Measurements from ENCODE around the gene DLEC1. TPM values are rescaled to one million over a fixed set of nuclear protein-coding genes. Genes with fewer than 3 reads are reported as not detected.
"Not testable (repeated sequence)": the region's sequence is repeated elsewhere in the genome, so short reads cannot be mapped to it uniquely, and the experiment has no call there.

Gene DLEC1
- total RNA-seq, 1 donor from 2014 or later = not detected

GRCh38 chr3:38083871-38084333 lies 44.9 kb downstream of the DLEC1 start:
- no peak for DNase-seq (ENCODE audit: low read depth)
- no peak overlapping the region for H3K4me3 ChIP-seq (ENCODE audit: low read depth, low read length)
- TF ChIP-seq, protein P1, sequence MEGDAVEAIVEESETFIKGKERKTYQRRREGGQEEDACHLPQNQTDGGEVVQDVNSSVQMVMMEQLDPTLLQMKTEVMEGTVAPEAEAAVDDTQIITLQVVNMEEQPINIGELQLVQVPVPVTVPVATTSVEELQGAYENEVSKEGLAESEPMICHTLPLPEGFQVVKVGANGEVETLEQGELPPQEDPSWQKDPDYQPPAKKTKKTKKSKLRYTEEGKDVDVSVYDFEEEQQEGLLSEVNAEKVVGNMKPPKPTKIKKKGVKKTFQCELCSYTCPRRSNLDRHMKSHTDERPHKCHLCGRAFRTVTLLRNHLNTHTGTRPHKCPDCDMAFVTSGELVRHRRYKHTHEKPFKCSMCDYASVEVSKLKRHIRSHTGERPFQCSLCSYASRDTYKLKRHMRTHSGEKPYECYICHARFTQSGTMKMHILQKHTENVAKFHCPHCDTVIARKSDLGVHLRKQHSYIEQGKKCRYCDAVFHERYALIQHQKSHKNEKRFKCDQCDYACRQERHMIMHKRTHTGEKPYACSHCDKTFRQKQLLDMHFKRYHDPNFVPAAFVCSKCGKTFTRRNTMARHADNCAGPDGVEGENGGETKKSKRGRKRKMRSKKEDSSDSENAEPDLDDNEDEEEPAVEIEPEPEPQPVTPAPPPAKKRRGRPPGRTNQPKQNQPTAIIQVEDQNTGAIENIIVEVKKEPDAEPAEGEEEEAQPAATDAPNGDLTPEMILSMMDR (conservative IDR thresholded peaks at IDR 0.05; ENCODE audit: low read depth, low read length) = no peak

DNA sequence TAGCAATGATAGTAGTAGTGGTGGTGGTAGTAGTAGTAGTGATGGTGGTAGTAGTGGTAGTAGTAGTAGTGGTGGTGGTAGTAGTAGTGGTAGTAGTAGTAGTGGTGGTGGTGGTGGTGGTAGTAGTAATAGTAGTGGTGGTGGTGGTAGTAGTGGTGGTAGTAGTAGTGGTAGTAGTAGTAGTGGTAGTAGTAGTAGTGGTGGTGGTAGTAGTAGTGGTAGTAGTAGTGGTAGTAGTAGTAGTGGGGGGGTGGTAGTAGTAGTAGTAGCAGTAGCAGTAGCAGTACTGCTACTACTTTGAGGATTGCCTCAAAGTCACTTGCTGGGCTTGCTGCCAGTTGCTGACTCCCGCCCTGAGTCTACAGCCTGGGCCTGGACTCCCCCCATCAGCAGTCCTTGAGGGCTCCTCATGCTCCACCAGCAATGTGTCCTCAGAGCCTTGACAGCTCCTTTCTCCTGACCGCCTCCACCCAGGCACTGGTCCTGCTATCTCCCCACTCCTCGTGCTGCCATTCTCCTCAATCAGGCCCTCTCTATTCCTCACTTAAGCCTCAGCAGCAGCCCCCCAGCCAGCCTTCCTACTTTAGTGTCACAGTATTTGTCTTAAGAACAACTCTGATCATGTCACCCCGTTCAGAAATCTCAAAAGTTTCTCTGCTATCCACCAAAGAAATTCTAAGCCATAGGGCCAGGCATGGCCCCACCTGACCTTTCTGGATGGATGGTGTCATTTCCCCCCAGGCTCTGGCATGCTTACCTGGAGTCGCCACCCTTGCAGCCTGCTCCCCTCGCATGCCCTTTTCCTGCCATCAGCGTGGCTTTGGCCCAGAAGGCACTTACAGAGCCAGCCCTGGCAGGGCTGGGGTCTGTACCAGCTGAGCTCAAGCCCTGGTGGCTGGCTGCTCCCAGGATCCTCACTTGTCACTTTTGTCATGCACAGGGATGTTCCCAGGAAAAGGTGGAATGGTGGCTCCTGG lies 45.6 kb downstream of the DLEC1 start:
- no peak for DNase-seq (ENCODE audit: low read depth)
- H3K4me3 ChIP-seq (ENCODE audit: low read depth, low read length) = no peak overlapping the region
- TF ChIP-seq, protein P1 (conservative IDR thresholded peaks at IDR 0.05; ENCODE audit: low read depth, low read length) = no peak

GRCh38 chr3:38085311-38085942 lies 46.4 kb downstream of the DLEC1 start:
- no peak for DNase-seq (ENCODE audit: low read depth)
- TF ChIP-seq, protein P1 (conservative IDR thresholded peaks at IDR 0.05; ENCODE audit: low read depth, low read length) = no peak
- no peak overlapping the region for H3K4me3 ChIP-seq (ENCODE audit: low read depth, low read length)

DNA sequence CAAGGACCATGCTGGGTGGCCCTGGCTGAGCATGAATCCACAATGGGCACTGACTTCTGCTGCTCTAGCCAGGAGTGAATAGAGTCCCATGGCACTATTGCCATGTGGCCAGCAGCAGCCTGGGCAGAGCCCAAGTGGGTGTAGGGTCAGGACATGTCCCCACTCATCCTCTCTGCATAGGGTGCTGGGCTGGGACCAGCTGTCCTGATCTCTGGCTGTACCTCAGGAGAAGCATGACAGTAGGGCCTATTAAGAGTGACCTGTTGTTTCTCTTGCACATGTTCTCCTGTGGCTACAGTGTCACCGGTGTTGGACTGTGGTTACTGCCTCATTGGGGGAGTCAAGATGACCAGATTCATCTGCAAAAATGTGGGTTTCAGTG lies 46.9 kb downstream of the DLEC1 start:
- DNase-seq (ENCODE audit: low read depth) = no peak
- no peak overlapping the region for H3K4me3 ChIP-seq (ENCODE audit: low read depth, low read length)
- TF ChIP-seq, protein P1 (conservative IDR thresholded peaks at IDR 0.05; ENCODE audit: low read depth, low read length) = no peak

DNA sequence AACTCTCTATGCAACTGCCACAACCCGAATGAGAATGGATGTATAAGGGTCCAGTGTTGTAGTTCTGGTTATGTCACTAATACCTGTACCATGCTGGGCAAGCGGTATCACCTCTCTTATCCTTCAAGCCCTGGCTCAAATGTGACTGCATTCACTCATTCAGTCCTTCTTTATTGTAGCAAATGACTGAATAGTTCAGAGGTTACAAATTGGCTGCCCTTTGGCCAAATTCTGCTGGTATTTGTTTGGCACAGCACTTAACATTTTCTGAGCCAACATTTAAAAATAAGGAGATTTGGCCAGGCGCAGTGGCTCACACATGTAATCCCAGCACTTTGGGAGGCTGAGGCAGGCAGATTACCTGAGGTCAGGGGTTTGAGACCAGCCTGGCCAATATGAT lies 47.5 kb downstream of the DLEC1 start:
- TF ChIP-seq, protein P1 (conservative IDR thresholded peaks at IDR 0.05; ENCODE audit: low read depth, low read length) = no peak
- H3K4me3 ChIP-seq (ENCODE audit: low read depth, low read length) = no peak overlapping the region
- DNase-seq (ENCODE audit: low read depth) = no peak

DNA sequence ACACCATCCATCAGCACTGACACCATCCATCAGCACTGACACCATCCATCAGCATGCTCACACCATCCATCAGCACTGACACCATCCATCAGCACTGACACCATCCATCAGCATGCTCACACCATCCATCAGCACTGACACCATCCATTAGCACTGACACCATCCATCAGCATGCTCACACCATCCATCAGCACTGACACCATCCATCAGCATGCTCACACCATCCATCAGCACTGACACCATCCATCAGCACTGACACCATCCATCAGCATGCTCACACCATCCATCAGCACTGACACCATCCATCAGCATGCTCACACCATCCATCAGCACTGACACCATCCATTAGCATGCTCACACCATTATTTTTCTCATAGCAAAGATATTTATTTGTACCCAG lies 48.3 kb downstream of the DLEC1 start:
- H3K4me3 ChIP-seq (ENCODE audit: low read depth, low read length); DNase-seq (ENCODE audit: low read depth): not testable (repeated sequence)
